GDM1 (cell line): Measurements from ENCODE around the gene CIAO3.

Experiments
- DNase-seq: peaks from one replicate; lab custom pipeline; 2025; lab: John Stamatoyannopoulos, UW

The CIAO3 gene

GRCh38 chr16:775236-775796 lies 34.5 kb upstream of the CIAO3 start:
- DNase-seq, result no peak

DNA sequence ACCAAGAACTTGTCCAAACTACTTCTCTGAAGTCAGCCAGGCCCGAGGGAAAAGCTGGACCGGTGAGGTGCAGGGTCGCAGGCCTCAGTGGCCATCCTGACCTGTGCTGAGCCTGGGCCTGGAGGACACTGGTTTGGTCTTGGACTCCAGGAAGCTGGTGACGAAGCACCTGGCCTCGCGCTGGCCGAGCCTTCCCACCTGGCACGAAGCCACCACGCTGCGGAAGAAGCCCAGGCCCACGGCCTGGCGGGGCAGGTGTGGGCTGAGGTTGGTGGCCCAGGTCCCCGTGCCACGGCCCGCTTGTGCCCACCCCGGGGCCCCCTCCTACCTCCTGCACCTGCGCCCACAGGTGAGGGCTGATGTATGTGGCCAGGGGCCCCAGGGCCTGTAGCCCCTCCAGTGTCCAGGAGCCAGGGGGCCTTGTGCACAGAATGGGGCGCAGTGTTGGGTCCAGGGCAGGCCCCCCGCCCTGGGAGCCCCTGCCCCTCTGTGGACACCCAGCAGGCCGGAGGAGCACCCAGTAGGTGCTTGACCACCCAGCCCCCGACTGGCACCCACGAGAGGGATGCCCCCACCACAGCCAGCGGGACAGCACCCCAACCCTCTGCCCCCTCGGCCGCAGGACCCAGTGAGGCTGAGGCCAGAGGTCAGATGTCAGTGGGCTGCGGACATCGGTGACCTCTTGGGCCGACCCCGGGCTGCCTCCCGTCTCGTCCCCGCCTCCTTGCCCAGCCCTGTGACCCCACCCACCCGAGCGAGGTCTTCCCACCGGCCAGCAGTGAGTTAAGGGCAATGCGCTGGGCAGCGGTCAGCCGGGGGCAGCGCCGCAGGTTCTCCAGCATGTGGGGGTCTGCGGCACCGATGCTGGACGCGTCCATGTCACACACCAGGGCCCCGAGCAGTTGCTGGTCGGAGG lies 33.5 kb upstream of the CIAO3 start:
- DNase-seq, result no peak

DNA sequence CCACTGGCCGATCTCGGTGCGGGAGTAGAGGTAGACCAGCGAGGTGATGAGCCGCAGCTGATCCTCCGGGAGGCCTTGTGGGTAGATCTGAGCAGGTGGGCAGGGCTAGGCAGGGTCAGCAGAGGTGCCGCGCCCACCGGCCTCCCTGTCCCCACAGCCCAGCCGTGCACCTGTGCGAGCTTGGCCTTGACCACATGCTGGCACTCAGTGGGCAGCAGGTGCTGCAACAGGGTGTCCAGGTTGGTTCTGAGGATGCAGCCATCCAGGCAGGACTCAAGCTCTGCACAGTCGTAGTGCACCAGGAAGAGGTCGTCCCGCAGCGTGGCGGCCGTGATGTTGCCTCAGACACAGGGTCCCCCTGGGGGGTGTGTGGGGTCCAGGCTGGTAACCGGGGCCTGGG lies 32.2 kb upstream of the CIAO3 start:
- no peak for DNase-seq

GRCh38 chr16:770411-770810 lies 29.6 kb upstream of the CIAO3 start:
- DNase-seq, result no peak

GRCh38 chr16:769934-770333 lies 29.1 kb upstream of the CIAO3 start:
- DNase-seq, result no peak

GRCh38 chr16:769184-769784 lies 28.5 kb upstream of the CIAO3 start:
- DNase-seq, result no peak

- DNase-seq, result no peak
Observed at GRCh38 chr16:768428-768827, 27.6 kb upstream of the CIAO3 start.

DNA sequence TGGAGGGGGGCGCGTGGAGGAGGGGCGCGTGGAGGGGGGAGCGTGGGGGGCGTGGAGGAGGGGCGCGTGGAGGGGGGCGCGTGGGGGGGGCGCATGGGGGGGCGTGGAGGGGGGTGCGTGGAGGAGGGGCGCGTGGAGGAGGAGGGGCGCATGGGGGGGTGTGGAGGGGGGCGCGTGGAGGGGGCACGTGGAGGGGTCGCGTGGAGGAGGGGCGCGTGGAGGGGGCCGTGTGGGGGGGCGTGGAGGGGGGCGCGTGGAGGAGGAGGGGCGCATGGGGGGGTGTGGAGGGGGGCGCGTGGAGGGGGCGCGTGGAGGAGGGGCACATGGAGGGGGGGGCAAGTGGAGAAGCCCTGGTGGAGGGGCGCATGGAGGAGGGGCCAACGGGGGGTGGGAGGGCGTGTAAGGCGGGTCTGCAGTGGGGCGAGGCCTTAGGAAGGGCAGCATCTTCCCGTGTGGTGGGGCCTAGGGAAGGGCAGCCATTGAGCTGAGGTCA lies 27.0 kb upstream of the CIAO3 start:
- no peak for DNase-seq

DNA sequence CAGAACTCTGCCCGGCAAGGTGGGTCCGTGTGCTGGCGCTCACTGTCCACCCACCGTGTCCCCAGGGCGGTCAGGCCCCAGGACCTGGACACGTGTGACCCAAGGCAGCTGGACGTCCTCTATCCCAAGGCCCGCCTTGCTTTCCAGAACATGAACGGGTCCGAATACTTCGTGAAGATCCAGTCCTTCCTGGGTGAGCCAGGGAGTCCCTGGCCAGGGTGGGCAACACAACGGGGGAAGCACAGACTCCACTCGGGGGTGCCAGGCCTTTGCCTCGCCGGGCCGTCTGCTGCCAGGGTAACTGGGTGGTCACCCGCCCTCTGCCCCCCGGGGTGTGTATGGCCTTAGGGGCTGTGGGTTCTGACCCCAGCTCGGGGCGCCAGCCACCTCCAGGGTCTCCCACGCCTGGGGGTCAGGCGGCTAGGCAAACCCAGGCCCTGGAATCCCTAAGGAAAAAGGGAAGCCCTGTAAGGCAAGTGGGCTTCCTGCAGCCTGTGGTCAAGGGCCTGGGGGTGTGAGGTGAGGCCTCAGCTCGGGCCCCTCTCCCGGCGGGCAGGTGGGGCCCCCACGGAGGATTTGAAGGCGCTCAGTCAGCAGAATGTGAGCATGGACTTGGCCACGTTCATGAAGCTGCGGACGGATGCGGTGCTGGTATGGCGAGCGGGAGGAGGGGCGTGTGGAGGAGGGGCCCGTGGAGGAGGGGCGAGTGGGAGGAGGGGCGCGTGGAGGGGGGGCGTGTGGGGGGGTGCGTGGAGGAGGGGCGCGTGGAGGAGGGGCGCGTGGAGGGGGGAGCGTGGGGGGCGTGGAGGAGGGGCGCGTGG lies 26.2 kb upstream of the CIAO3 start:
- no peak for DNase-seq

- DNase-seq, result no peak
Observed at GRCh38 chr16:766008-766819, 25.4 kb upstream of the CIAO3 start.

DNA sequence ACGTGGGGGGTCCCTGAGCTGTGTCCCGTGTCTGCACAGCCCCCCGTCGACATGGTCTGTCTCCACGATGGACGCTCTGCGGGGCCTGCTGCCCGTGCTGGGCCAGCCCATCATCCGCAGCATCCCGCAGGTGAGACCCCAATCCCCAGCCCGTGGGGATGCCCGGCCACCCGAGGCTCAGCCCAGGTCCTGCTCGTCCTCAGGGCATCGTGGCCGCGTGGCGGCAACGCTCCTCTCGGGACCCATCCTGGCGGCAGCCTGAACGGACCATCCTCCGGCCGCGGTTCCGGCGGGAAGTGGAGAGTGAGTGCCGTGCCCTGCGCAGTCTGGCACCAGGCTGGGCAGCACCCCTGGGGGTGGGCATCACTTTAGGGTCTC lies 24.7 kb upstream of the CIAO3 start:
- no peak for DNase-seq

GRCh38 chr16:764848-765487 lies 24.2 kb upstream of the CIAO3 start:
- DNase-seq, result no peak

GRCh38 chr16:764184-764750 lies 23.5 kb upstream of the CIAO3 start:
- DNase-seq, result no peak

DNA sequence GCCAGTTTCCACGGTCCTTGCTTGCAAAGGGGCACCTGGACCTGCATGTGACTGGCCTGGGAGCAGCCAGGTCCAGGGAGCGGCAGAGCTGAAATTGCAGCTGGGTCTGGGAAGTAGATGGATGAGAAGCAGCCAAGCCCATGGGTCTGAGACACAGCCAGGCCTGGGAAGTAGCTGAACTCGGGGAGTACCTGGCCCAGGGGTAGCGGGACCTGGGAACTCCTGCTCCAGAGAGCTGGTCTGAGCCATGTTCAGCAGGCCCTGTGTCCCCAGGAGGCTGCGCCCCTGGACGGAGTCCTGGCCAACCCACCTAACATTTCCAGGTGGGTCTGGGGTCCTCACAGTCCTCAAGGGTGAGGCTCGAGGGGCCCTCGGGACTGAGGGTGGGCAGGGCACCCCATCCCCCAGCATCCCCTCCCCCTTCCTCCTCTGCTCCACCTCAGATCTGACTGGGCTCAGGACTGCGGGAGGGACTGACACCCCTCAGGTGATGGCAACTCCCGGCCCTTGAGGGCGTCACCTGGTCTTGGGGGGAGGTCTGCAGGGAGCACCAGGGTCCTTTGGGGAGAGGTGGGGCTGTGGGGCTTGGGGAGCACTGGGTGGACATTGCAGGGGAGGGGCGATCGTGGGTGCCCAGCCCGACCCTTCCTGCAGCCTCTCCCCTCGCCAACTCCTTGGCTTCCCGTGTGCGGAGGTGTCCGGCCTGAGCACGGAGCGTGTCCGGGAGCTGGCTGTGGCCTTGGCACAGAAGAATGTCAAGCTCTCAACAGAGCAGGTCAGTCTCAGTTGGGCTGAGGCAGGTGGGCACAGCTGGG lies 22.8 kb upstream of the CIAO3 start:
- DNase-seq, result no peak

DNA sequence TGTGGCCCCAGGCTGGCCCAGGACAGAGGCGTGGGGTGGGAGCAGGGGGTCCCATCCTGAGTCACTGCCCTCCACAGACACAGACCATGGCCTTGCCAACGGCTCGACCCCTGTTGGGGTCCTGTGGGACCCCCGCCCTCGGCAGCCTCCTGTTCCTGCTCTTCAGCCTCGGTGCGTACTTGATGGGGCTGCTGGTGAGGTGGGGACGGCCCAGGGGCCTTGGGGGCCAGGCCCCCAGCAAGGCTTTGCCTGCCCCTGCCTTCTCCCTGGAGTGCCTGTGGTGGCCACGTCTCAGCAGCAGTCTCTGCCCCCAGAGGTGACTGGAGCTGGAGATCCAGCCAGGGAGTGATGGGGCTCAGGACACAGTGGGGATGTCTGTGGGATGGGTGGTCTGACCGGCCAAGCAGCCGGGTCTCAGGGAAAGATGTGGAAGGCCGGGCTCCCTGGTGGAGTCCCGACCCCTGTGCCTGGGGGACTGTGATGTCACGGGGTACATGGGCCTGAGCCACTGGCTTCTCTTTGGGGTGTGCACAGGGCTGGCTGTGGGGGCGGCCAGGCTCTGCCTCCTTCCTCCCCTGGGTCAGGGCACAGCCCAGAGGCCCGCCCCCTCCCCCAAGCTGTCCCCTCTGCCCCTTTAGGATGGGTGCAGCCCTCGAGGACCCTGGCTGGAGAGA lies 21.9 kb upstream of the CIAO3 start:
- no peak for DNase-seq

DNA sequence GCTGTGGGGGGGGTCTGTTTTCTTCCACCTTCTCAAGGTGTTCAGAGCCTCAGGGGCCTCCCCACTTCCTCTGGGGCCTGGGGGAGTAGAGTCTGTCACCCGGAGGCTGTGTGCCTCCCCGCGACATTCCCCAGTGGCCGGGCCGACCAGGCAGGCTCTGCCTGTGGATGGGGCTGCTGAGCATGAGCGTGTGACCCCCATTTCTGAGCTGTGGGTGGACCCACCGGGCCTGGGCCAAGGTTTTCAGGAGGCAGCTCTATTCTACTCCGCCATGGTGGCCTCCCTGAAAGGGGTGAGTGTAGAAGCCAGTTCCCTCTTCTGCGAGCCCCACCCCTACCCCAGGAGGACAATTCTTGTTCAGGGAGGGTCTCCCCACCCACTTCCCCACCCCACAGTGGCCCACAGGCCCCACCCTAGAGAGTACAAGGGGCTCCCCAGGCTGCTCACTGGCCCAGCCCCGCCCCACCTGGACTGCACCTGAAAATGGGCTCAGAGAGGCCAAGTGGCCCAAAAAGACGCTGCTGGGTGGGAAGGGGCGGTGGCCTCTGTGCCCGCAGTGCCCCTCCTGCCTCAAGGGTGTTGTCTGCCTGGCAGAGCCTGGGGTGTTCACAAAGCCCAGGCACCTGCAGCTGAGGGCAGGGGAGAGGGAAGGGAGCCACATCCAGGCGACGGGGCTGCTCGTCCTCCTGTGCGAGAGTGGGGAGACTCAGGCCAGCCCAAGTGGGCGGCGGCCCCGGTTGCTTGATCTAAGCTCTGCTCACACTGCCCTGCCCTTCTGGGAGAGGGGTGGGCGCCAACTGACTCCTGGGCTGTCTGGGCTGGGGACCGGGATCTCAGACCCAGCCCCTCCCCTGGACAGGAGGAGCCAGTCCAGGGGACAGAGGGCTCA lies 21.1 kb upstream of the CIAO3 start:
- DNase-seq, result no peak

GRCh38 chr16:760545-761343 lies 19.9 kb upstream of the CIAO3 start, which contains the start of gene MSLN:
MSLN (plus strand) TSS chr16:760734; CDS start chr16:762681, 1,947 bp downstream.
- no peak for DNase-seq
